HCT116 (cell line): ENCODE data around the gene GALNT16. TPM values are rescaled to one million over a fixed set of nuclear protein-coding genes. Genes with fewer than 3 reads are reported as not detected.

Experiments
- ATAC-seq: fragments of 200-7000 bp; cut with Tn5 transposase; 2 replicates; pipeline ENCODE4 v1.9.1; 2020; ENCODE audit warnings: mild to moderate bottlenecking, moderate library complexity
- BruUV-seq: library from RNA; stranded (reverse); fragments of 400-500 nt; replicated peaks from 2 replicates; lab custom pipeline; 2021; lab: Mats Ljungman, UMichigan
- CTCF ChIA-PET: fragments of 300-600 bp; sonication (Branson Sonifier 250); formaldehyde crosslinking; loops from one replicate; lab custom pipeline; 2021; ENCODE audit warnings: antibody characterized with exemption; lab: Charles Lee
- POLR2A ChIA-PET: fragments of 300-600, 350-600 bp; sonication (Branson Sonifier 250); formaldehyde crosslinking; loops from one replicate; lab custom pipeline; 2021; ENCODE audit warnings: antibody characterized with exemption; lab: Charles Lee
- RAD21 ChIA-PET, 2 experiments: fragments of 300-600 bp; sonication (Branson Sonifier 250); formaldehyde crosslinking; loops; one replicate each; lab custom pipeline; 2023; ENCODE audit warnings: low total read pairs in 2 of 2; ENCODE audit not compliant: uncharacterized antibody in 2 of 2, unreplicated experiment in 2 of 2, low non-redundant PET in 1 of 2; lab: Charles Lee
- DNase-seq: peaks from one replicate; pipeline ENCODE4 v3.0.0-alpha.2; 2010; ENCODE audit warnings: low read depth, low spot score
- H2AFZ ChIP-seq: fragments of 200-600 bp; shearing (Covaris generic), sonication (generic); 2 replicates; pipeline ENCODE4 v1.6.1; 2017; ENCODE audit warnings: low read depth, mixed run types, mixed read lengths, antibody characterized with exemption, low read length; ENCODE audit not compliant: poor library complexity, severe bottlenecking
- H3K27ac ChIP-seq: 2 replicates; pipeline ENCODE4 v1.5.1; 2012; ENCODE audit warnings: low read depth, low read length
- H3K27me3 ChIP-seq: fragments of 200-600 bp; sonication (generic); 2 replicates; pipeline ENCODE4 v1.6.1; 2016; ENCODE audit warnings: mixed run types, low read length, mixed read lengths; ENCODE audit not compliant: insufficient read depth
- H3K36me3 ChIP-seq, 2 experiments: fragments of 200-500 bp in 1 of 2; fragments of 200-600 bp in 1 of 2; sonication (Bioruptor generic) in 1 of 2; sonication (generic) in 1 of 2; 2 replicates each; pipeline versions ENCODE4 v1.5.1 to v1.6.1; 2014 to 2016; ENCODE audit warnings: low read length in 2 of 2, inconsistent platforms in 1 of 2, mixed read lengths in 1 of 2, mixed run types in 1 of 2; ENCODE audit not compliant: insufficient read depth in 2 of 2, control insufficient read depth in 1 of 2
- H3K4me1 ChIP-seq, 2 experiments: fragments of 200-600 bp in 1 of 2; sonication (generic) in 1 of 2; 2 replicates each; pipeline versions ENCODE4 v1.5.1 to v1.6.1; 2012 to 2017; ENCODE audit warnings: low read length in 2 of 2, inconsistent platforms in 1 of 2, mild to moderate bottlenecking in 1 of 2, mixed read lengths in 1 of 2, mixed run types in 1 of 2, moderate library complexity in 1 of 2; ENCODE audit not compliant: insufficient read depth in 2 of 2, control insufficient read depth in 1 of 2
- H3K4me2 ChIP-seq: fragments of 200-600 bp; sonication (generic); 2 replicates; pipeline ENCODE4 v1.6.1; 2017; ENCODE audit warnings: mixed run types, low read length, mixed read lengths
- H3K4me3 ChIP-seq, 2 experiments: fragments of 200-600 bp in 1 of 2; sonication (generic) in 1 of 2; replicated peaks in 1 of 2; 2 replicates each; pipeline ENCODE4 v1.5.1; 2011 to 2016; ENCODE audit warnings: low read length in 2 of 2, control low read depth in 1 of 2, low read depth in 1 of 2, mild to moderate bottlenecking in 1 of 2, mixed read lengths in 1 of 2, mixed run types in 1 of 2
- H3K79me2 ChIP-seq: fragments of 200-600 bp; sonication (generic); 2 replicates; pipeline ENCODE4 v1.6.1; 2017; ENCODE audit warnings: mild to moderate bottlenecking, mixed run types, low read length, moderate library complexity, mixed read lengths; ENCODE audit not compliant: insufficient read depth
- H3K9ac ChIP-seq: fragments of 200-600 bp; sonication (generic); 2 replicates; pipeline ENCODE4 v1.6.1; 2016; ENCODE audit warnings: low read length, mixed read lengths
- H3K9me2 ChIP-seq: fragments of 200-600 bp; sonication (generic), shearing (Covaris generic); 2 replicates; pipeline ENCODE4 v1.6.1; 2017; ENCODE audit warnings: mixed run types, mild to moderate bottlenecking, moderate library complexity; ENCODE audit not compliant: insufficient read depth
- H3K9me3 ChIP-seq, 2 experiments: fragments of 200-500 bp in 1 of 2; fragments of 200-600 bp in 1 of 2; sonication (Bioruptor generic) in 1 of 2; sonication (generic) in 1 of 2; 2 replicates each; pipeline ENCODE4 v1.6.1; 2014 to 2017; ENCODE audit warnings: low read length in 2 of 2, mixed read lengths in 2 of 2, inconsistent platforms in 1 of 2, low read depth in 1 of 2, mild to moderate bottlenecking in 1 of 2, mixed run types in 1 of 2, moderate library complexity in 1 of 2; ENCODE audit not compliant: control insufficient read depth in 1 of 2, insufficient read depth in 1 of 2
- H4K20me1 ChIP-seq: fragments of 200-600 bp; sonication (generic), shearing (Covaris generic); 2 replicates; pipeline ENCODE4 v1.6.1; 2017; ENCODE audit warnings: mixed run types, mild to moderate bottlenecking, moderate library complexity; ENCODE audit not compliant: insufficient read depth
- EGR1 ChIP-seq: IDR thresholded peaks from 2 replicates; pipeline ENCODE4 v1.6.1; 2012; ENCODE audit warnings: low read depth
- ELF1 ChIP-seq: IDR thresholded peaks from 2 replicates; pipeline ENCODE4 v1.6.1; 2012; ENCODE audit warnings: low read depth, borderline replicate concordance
- EZH2 ChIP-seq: fragments of 200-600 bp; sonication (generic); IDR thresholded peaks from 2 replicates; pipeline ENCODE4 v1.6.1; 2017; ENCODE audit warnings: antibody characterized with exemption, mixed run types
- EZH2phosphoT487 ChIP-seq: fragments of 200-600 bp; IDR thresholded peaks from 2 replicates; pipeline ENCODE4 v1.6.1; 2018; ENCODE audit warnings: antibody characterized with exemption, borderline replicate concordance
- FOSL1 ChIP-seq: IDR thresholded peaks from 2 replicates; pipeline ENCODE4 v1.6.1; 2012; ENCODE audit warnings: low read depth
- POLR2A ChIP-seq: IDR thresholded peaks from 2 replicates; pipeline ENCODE4 v1.7.0; 2011; ENCODE audit warnings: borderline replicate concordance; ENCODE audit not compliant: insufficient read depth, insufficient read length; ENCODE audit errors: extremely low read depth
- POLR2AphosphoS5 ChIP-seq: IDR thresholded peaks from 2 replicates; pipeline ENCODE4 v1.6.1; 2011; ENCODE audit warnings: mild to moderate bottlenecking, low read depth, low read length, moderate library complexity
- SP1 ChIP-seq: IDR thresholded peaks from 2 replicates; pipeline ENCODE4 v1.6.1; 2012; ENCODE audit warnings: low read depth
- SRF ChIP-seq: IDR thresholded peaks from 2 replicates; pipeline ENCODE4 v1.6.1; 2012; ENCODE audit warnings: low read depth
- TCF7L2 ChIP-seq: IDR thresholded peaks from 2 replicates; pipeline ENCODE4 v1.7.0; 2011; ENCODE audit warnings: borderline replicate concordance, inconsistent platforms; ENCODE audit not compliant: insufficient read depth, insufficient read length; ENCODE audit errors: extremely low read depth
- YY1 ChIP-seq: IDR thresholded peaks from 2 replicates; pipeline ENCODE4 v1.6.1; 2011; ENCODE audit warnings: low read length, low read depth, moderate library complexity, mild to moderate bottlenecking; ENCODE audit not compliant: insufficient replicate concordance; ENCODE audit errors: extremely low read depth
- ZFX ChIP-seq: fragments of 450-650 bp; IDR thresholded peaks from 2 replicates; pipeline ENCODE4 v1.6.1; 2017
- ZNF274 ChIP-seq: fragments of 200-500 bp; sonication (Bioruptor generic); IDR thresholded peaks from 2 replicates; pipeline ENCODE4 v1.6.1; 2014; ENCODE audit warnings: mild to moderate bottlenecking, low read depth, low read length, inconsistent platforms
- intact Hi-C: fragments of 100-400 bp; cut with micrococcal nuclease; formaldehyde crosslinking; loops from 2 replicates; pipeline ENCODE4 v1.10.0; 2022
- total RNA-seq: library from RNA; stranded (reverse); gene quantifications from one replicate; pipeline ENCODE4 v1.2.1, GENCODE V29; 2021; ENCODE audit not compliant: unreplicated experiment
- TF ChIP-seq, protein P1 (sequence below): IDR thresholded peaks from 2 replicates; pipeline ENCODE4 v1.6.1; 2012; ENCODE audit warnings: low read depth
- TF ChIP-seq, protein P2 (sequence below): IDR thresholded peaks from 2 replicates; pipeline ENCODE4 v1.6.1; 2012

GALNT16 gene
- total RNA-seq, 1 experiment from 2014 or later: 0.32 TPM

DNA sequence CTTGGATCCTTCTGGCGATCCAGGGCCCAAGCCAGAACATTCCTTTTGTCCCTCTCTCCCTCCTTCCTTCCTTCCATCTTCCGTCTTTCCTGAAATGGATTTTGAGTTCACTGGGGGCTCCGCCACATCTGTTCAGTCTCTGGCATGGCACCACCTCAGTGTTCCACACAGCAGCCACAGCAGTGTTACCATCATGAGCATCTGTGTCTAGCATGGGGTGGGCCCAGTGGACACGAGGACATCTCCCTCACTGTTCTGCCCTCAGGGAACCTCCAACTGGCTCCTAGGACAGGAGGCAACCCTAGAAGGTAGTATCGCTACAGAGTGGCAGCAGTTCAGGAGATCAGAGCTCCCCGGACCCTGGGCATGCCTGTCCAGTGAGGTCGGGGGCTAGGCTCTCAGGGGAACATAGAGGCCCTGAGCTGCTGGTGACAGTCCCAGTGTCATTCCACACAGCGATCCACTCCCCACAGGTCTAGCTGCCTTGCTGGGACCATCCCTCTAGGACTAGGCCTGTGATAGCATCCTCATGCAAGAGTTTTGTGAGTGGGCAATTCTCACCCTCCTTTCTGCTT is 59.0 kb downstream of the GALNT16 start:
- no peak overlapping the region for H3K4me3 ChIP-seq
- no peak overlapping the region for H3K4me2 ChIP-seq
- no peaks in the 10 kb centered on the region for H3K9me3 ChIP-seq
- no peaks in the 10 kb centered on the region for H3K27me3 ChIP-seq
- no peaks in the 10 kb centered on the region for H4K20me1 ChIP-seq
- POLR2A ChIA-PET: no interaction called here
- H3K9ac ChIP-seq: no peak overlapping the region
- H2AFZ ChIP-seq: no peak overlapping the region
- BruUV-seq: no TSS peak
- ATAC-seq (no peak), DNase-seq (no peak)
- no peak overlapping the region for H3K27ac ChIP-seq
- RAD21 ChIA-PET: no interaction called here
- intact Hi-C loops: no loop called here
- H3K36me3 ChIP-seq: no peaks in the 10 kb centered on the region
- H3K4me1 ChIP-seq: peaks cover 0 to 9% of the 10 kb centered on the region in 2 experiments; a peak in 2 of 4 replicates
- no peaks in the 10 kb centered on the region for H3K9me2 ChIP-seq
- CTCF ChIA-PET: no interaction called here
- no peak for TF ChIP-seq EZH2phosphoT487
- TF ChIP-seq, protein P1, sequence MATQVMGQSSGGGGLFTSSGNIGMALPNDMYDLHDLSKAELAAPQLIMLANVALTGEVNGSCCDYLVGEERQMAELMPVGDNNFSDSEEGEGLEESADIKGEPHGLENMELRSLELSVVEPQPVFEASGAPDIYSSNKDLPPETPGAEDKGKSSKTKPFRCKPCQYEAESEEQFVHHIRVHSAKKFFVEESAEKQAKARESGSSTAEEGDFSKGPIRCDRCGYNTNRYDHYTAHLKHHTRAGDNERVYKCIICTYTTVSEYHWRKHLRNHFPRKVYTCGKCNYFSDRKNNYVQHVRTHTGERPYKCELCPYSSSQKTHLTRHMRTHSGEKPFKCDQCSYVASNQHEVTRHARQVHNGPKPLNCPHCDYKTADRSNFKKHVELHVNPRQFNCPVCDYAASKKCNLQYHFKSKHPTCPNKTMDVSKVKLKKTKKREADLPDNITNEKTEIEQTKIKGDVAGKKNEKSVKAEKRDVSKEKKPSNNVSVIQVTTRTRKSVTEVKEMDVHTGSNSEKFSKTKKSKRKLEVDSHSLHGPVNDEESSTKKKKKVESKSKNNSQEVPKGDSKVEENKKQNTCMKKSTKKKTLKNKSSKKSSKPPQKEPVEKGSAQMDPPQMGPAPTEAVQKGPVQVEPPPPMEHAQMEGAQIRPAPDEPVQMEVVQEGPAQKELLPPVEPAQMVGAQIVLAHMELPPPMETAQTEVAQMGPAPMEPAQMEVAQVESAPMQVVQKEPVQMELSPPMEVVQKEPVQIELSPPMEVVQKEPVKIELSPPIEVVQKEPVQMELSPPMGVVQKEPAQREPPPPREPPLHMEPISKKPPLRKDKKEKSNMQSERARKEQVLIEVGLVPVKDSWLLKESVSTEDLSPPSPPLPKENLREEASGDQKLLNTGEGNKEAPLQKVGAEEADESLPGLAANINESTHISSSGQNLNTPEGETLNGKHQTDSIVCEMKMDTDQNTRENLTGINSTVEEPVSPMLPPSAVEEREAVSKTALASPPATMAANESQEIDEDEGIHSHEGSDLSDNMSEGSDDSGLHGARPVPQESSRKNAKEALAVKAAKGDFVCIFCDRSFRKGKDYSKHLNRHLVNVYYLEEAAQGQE: no peak
- TF ChIP-seq POLR2A: no peak
- TF ChIP-seq SRF: no peak
- no peaks in the 10 kb centered on the region for H3K79me2 ChIP-seq

DNA sequence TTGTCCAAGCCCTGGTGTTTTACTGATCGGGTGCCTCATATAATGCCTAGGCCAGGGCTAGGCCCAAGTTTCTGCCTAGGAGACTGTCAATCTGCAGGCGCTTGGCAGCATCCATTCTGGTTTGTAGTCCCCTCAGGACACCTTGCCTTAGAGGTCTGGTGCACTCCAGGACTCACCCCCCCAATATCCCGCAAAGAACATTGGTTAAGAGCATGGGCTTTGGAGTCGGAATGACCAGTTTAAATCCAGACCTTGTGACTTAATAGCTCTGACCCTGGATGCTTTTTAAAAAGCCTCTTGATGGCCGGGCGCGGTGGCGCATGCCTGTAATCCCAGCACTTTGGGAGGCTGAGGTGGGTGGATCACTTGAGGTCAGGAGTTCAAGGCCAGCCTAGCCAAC is 60.0 kb downstream of the GALNT16 start:
- ChIA-PET RAD21 (no interaction called here), POLR2A (no interaction called here), CTCF (no interaction called here)
- H3K9ac ChIP-seq: no peak overlapping the region
- H3K27me3 ChIP-seq: no peaks in the 10 kb centered on the region
- intact Hi-C loops: no loop called here
- H3K9me3 ChIP-seq: no peaks in the 10 kb centered on the region
- no peaks in the 10 kb centered on the region for H3K9me2 ChIP-seq
- no peaks in the 10 kb centered on the region for H3K36me3 ChIP-seq
- ATAC-seq (no peak), DNase-seq (no peak)
- no peaks in the 10 kb centered on the region for H4K20me1 ChIP-seq
- no peak overlapping the region for H3K4me3 ChIP-seq
- H3K79me2 ChIP-seq: no peaks in the 10 kb centered on the region
- TF ChIP-seq SP1: no peak
- no peak for TF ChIP-seq POLR2AphosphoS5
- no peak for TF ChIP-seq ELF1
- TF ChIP-seq TCF7L2: no peak
- no peak for TF ChIP-seq YY1
- no peak for TF ChIP-seq EZH2phosphoT487
- no peak for TF ChIP-seq EZH2
- no peak for TF ChIP-seq ZFX
- TF ChIP-seq ZNF274: no peak
- no peak for TF ChIP-seq FOSL1
- TF ChIP-seq EGR1: no peak
- TF ChIP-seq, protein P2, sequence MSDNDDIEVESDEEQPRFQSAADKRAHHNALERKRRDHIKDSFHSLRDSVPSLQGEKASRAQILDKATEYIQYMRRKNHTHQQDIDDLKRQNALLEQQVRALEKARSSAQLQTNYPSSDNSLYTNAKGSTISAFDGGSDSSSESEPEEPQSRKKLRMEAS: no peak
- no peak for TF ChIP-seq SRF
- no TSS peak for BruUV-seq
- peaks cover 0 to 9% of the 10 kb centered on the region in 2 experiments; a peak in 2 of 4 replicates for H3K4me1 ChIP-seq
- no peak overlapping the region for H3K27ac ChIP-seq
- H3K4me2 ChIP-seq: no peak overlapping the region
- H2AFZ ChIP-seq: no peak overlapping the region
